ENCODE data around the gene UPF3B. TPM values are rescaled to one million over a fixed set of nuclear protein-coding genes. Genes with fewer than 3 reads are reported as not detected.

Gene UPF3B
- total and polyA plus RNA-seq, 10 of the 15 experiments (the other 5 are each of a cell fraction or from before 2014, with no cell fraction given) = 5.7 to 35.3 (median 22.1) TPM

- TF ChIP-seq CUX1 (IDR thresholded peaks at IDR 0.05; ENCODE audit: insufficient replicate concordance, low read depth, low read length) (no peak), EED (IDR thresholded peaks at IDR 0.05; ENCODE audit: low read depth) (peak; percentile 67), NFYB (IDR thresholded peaks at IDR 0.05; ENCODE audit: insufficient read depth, low read depth, low read length) (peak; percentile 53; the same call in 1 of the 2 replicates), MYC (IDR thresholded peaks at IDR 0.05; ENCODE audit: insufficient read depth, insufficient read length, insufficient replicate concordance, low read length, severe bottlenecking) (no peak), CHD4 (IDR thresholded peaks at IDR 0.05) (no peak), FOXM1 (IDR thresholded peaks at IDR 0.05; ENCODE audit: low read depth, low read length) (no peak), TAF1 (IDR thresholded peaks at IDR 0.05; ENCODE audit: borderline replicate concordance, low read depth, low read length) (0 out of 2 replicates have a peak, but pooled peaks have one; percentile 39), NBN (IDR thresholded peaks at IDR 0.05) (no peak; the same call in 1 of the 2 replicates), SUZ12 (IDR thresholded peaks at IDR 0.05; ENCODE audit: unreplicated experiment) (no peak), HSF1 (IDR thresholded peaks at IDR 0.05; ENCODE audit: low read depth, low read length) (no peak), RAD21 (IDR thresholded peaks at IDR 0.05; ENCODE audit: insufficient read depth, low read depth, low read length) (no peak), EP300 (IDR thresholded peaks at IDR 0.05; ENCODE audit: borderline replicate concordance in 1 of 2, control insufficient read depth in 1 of 2, low read depth in 2 of 2, low read length in 2 of 2) (no peak), ATF2 (IDR thresholded peaks at IDR 0.05; ENCODE audit: low read length) (no peak), CREB1 (IDR thresholded peaks at IDR 0.05; ENCODE audit: low read depth) (peak; percentile 91), KLF5 (IDR thresholded peaks at IDR 0.05; ENCODE audit: partially characterized antibody) (no peak), TBL1XR1 (IDR thresholded peaks at IDR 0.05; ENCODE audit: low read depth, low read length) (no peak), CBFB (IDR thresholded peaks at IDR 0.05; ENCODE audit: low read depth) (peak; percentile 34; the same call in 1 of the 2 replicates), TARDBP (IDR thresholded peaks at IDR 0.05; ENCODE audit: borderline replicate concordance) (no peak), BACH1 (IDR thresholded peaks at IDR 0.05; ENCODE audit: borderline replicate concordance) (no peak), ETV6 (conservative IDR thresholded peaks at IDR 0.05 in 1 of 2, IDR thresholded peaks at IDR 0.05 in 1 of 2; ENCODE audit: borderline replicate concordance in 1 of 2, low read depth in 1 of 2) (no peak; a peak in 1 of 4 replicates), CHD1 (IDR thresholded peaks at IDR 0.05; ENCODE audit: low read depth, low read length) (no peak)
Observed at GRCh38 chrX:119852382-119853353, at the start of gene UPF3B (continued).
